22Rv1 (cell line): ENCODE measurements around the gene RANGAP1.
A peak's percentile ranks its signal among the peaks of the same experiment; 100 is the strongest.

ENCODE experiments used
- H3K27ac ChIP-seq: fragments of 450-650 bp; 2 replicates; pipeline ENCODE4 v1.5.1; 2017
- CTCF ChIP-seq: fragments of 450-650 bp; IDR thresholded peaks from 2 replicates; pipeline ENCODE4 v1.5.1; 2017; ENCODE audit warnings: mild to moderate bottlenecking
- ZFX ChIP-seq: fragments of 450-650 bp; IDR thresholded peaks from 2 replicates; pipeline ENCODE4 v1.6.1; 2017; ENCODE audit warnings: antibody characterized with exemption, borderline replicate concordance

The RANGAP1 gene

GRCh38 chr22:41239443-41240128, 46.4 kb downstream of the RANGAP1 start:
- no peak for TF ChIP-seq ZFX
- peak overlapping the region; percentile 13; the same call in 1 of the 2 replicates for H3K27ac ChIP-seq

- no peak for TF ChIP-seq ZFX
- no peak for TF ChIP-seq CTCF
These were observed 47.2 kb downstream of the RANGAP1 start for GRCh38 chr22:41238570-41239442.

DNA sequence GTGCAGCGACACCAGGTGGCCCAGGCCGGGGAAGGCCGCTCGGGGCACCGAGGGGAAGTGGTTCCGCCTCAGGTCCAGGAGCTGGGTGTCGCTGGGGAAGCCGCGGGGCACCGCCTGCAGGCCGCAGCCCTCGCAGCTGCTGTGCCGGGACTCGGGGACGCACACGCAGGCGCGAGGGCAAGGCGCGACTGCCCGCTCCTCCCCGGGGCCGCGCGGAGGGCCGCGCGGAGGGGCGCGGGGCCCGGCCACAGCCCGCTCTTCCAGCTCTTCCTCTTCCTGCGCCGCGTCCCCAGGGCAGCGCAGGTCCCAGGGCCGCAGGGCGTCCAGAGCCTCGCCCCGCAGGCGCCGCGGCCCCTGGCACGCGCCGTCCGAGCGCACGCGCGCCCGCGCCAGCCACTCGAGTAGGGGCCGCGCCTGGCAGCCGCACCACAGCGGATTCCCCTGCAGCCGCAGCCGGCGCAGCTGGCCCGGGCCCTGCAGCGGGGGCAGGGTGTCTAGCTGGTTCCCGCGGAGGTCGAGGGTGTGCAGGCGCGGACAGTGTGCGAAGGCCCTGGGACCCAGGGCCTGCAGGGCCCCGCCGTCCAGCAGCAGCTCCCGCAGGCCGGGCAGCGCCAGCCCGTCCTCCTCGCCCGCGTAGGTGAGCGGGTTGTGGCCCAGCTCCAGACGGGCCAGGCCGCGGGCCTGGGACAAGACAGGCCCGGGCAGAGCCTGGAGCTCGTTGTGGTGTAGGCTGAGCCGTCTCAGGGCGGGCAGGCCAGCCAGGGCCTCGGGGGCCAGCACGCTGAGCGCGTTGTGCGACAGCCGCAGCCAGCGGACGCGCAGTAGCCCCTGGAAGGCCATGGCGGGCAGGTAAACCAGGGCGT, 48.0 kb downstream of the RANGAP1 start:
- H3K27ac ChIP-seq = peak overlapping the region; percentile 53
- peak; percentile 91 for TF ChIP-seq CTCF
- no peak for TF ChIP-seq ZFX

More at GRCh38 chr22:41238570-41239442, 47.2 kb downstream of the RANGAP1 start:
- H3K27ac ChIP-seq = peak overlapping the region; percentile 53; the same call in 1 of the 2 replicates

DNA sequence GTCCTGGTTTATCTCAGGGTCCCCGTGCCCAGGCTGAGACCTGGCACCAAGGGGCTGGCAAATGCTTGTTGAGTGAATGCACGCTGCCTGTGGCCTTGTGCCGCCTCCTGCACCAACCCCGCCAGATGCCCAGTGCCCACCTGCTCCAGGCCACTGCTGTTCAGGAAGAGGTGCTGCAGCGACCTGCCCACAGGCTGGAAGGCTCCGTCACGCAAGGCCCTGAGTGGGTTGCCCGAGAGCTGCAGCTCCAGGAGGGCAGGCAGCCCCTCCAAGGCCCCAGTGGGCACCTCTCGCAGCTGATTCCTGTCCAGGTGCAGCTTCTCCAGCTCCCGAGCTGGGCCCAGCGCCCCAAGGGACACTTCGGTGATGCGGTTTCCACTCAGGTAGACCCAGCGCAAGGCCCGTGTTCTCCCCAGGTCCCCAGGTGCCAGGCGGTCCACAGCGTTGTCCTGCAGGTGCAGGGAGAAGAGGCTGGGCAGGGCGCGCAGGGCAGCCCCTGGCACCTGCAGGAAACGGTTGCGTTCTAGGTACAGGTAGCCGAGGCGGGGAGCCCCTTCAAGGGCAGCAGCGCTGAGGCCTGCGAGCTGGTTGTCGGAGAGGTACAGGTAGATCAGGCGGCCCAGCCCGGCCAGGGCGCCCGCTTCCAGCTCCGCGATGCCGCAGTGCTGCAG, 48.8 kb downstream of the RANGAP1 start:
- peak overlapping the region; percentile 53 for H3K27ac ChIP-seq
- no peak for TF ChIP-seq CTCF
- TF ChIP-seq ZFX = no peak

GRCh38 chr22:41234815-41235695, 50.9 kb downstream of the RANGAP1 start:
- TF ChIP-seq ZFX = no peak
- no peak for TF ChIP-seq CTCF
- H3K27ac ChIP-seq = no peak overlapping the region

DNA sequence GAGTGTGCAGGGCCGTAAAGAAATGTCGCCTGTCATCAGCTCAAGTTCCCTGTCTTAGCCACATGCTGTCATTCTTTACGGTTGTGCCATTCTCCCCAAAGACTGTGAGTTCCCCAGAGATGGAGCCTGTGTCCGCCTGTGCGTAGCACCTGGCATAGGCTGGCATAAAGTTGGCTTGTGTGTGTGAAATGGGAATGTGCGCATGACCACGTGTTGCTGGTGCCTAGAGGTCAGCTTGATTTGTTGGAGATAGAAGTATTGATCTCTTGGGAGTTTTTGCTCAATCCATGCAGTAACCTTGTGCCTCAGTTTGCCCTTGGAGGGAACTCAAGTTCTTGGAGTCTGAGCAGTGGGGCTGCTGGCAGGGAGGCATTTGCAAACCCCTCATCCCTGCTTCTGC, 54.6 kb downstream of the RANGAP1 start:
- TF ChIP-seq ZFX (no peak), CTCF (no peak)
- H3K27ac ChIP-seq = no peak overlapping the region
